ENCODE results near the gene PPT1.

PPT1 gene

GRCh38 chr1:40096977-40097782 lies at the start of gene PPT1:
TSS of gene PPT1 (minus strand) at chr1:40097252. CDS start at chr1:40097238, 14 bp downstream.
- DNase-seq, result peak; percentile 69

GRCh38 chr1:40143891-40144575 lies 47.0 kb upstream of the PPT1 start:
- peak; percentile 48 for DNase-seq

GRCh38 chr1:40141878-40142535 lies 45.0 kb upstream of the PPT1 start:
- no peak for DNase-seq

- DNase-seq, result no peak
Observed at GRCh38 chr1:40140211-40140973, 43.3 kb upstream of the PPT1 start.

- DNase-seq, result no peak
Observed at GRCh38 chr1:40133839-40134238, 36.8 kb upstream of the PPT1 start.

GRCh38 chr1:40133312-40133665 lies 36.2 kb upstream of the PPT1 start:
- no peak for DNase-seq

- DNase-seq, result no peak
Observed at GRCh38 chr1:40132383-40133311, 35.6 kb upstream of the PPT1 start.

- no peak for DNase-seq
Observed at GRCh38 chr1:40130892-40131291, 33.8 kb upstream of the PPT1 start.

GRCh38 chr1:40122855-40123254 lies 25.8 kb upstream of the PPT1 start:
- DNase-seq, result no peak

- no peak for DNase-seq
Observed at GRCh38 chr1:40120128-40120527, 23.1 kb upstream of the PPT1 start.

- DNase-seq, result no peak
Observed at GRCh38 chr1:40114400-40114799, 17.3 kb upstream of the PPT1 start.

- DNase-seq, result no peak
Observed at GRCh38 chr1:40110389-40110788, 13.3 kb upstream of the PPT1 start.

GRCh38 chr1:40107290-40107959 lies 10.4 kb upstream of the PPT1 start:
- no peak for DNase-seq

- no peak for DNase-seq
Observed at GRCh38 chr1:40105028-40105427, 8.0 kb upstream of the PPT1 start.

GRCh38 chr1:40102896-40103295 lies 5.8 kb upstream of the PPT1 start:
- DNase-seq, result no peak

- no peak for DNase-seq
Observed at GRCh38 chr1:40102038-40102437, 5.0 kb upstream of the PPT1 start.

- no peak for DNase-seq
Observed at GRCh38 chr1:40096646-40096976, 441 bp downstream of the PPT1 start.

GRCh38 chr1:40095806-40096205 lies 1.2 kb downstream of the PPT1 start:
- DNase-seq, result no peak

GRCh38 chr1:40094466-40095110 lies 2.5 kb downstream of the PPT1 start:
- no peak for DNase-seq

- DNase-seq, result no peak
Observed at GRCh38 chr1:40092706-40093639, 4.1 kb downstream of the PPT1 start.

Data from NCI-H1436 (cell line).